GM06990 (cell line): Measurements from ENCODE around the gene CDH4.

ENCODE experiments used
- DNase-seq: peaks from one replicate; pipeline ENCODE4 v3.0.0-alpha.2; 2011; ENCODE audit not compliant: insufficient read length; ENCODE audit errors: extremely low read depth
- H3K27me3 ChIP-seq: replicated peaks from 2 replicates; pipeline ENCODE4 v1.6.0; 2011; ENCODE audit warnings: low read length; ENCODE audit not compliant: control insufficient read depth, insufficient read depth
- H3K36me3 ChIP-seq: 2 replicates; pipeline ENCODE4 v1.5.1; 2011; ENCODE audit warnings: low read length; ENCODE audit not compliant: control insufficient read depth, insufficient read depth
- H3K4me3 ChIP-seq: replicated peaks from 2 replicates; pipeline ENCODE4 v1.5.1; 2011; ENCODE audit warnings: low read depth, mild to moderate bottlenecking, control low read depth, low read length
- TF ChIP-seq, protein P1 (sequence below): IDR thresholded peaks from 2 replicates; pipeline ENCODE4 v1.5.1; 2011; ENCODE audit warnings: low read length, control low read depth, mild to moderate bottlenecking, inconsistent platforms; ENCODE audit not compliant: insufficient read depth, poor library complexity, severe bottlenecking

The CDH4 gene

GRCh38 chr20:61923371-61924166, 671.5 kb downstream of the CDH4 start:
- H3K4me3 ChIP-seq: no peak overlapping the region
- no peaks in the 10 kb centered on the region for H3K27me3 ChIP-seq
- no peak for DNase-seq
- no peaks in the 10 kb centered on the region for H3K36me3 ChIP-seq
- TF ChIP-seq, protein P1, sequence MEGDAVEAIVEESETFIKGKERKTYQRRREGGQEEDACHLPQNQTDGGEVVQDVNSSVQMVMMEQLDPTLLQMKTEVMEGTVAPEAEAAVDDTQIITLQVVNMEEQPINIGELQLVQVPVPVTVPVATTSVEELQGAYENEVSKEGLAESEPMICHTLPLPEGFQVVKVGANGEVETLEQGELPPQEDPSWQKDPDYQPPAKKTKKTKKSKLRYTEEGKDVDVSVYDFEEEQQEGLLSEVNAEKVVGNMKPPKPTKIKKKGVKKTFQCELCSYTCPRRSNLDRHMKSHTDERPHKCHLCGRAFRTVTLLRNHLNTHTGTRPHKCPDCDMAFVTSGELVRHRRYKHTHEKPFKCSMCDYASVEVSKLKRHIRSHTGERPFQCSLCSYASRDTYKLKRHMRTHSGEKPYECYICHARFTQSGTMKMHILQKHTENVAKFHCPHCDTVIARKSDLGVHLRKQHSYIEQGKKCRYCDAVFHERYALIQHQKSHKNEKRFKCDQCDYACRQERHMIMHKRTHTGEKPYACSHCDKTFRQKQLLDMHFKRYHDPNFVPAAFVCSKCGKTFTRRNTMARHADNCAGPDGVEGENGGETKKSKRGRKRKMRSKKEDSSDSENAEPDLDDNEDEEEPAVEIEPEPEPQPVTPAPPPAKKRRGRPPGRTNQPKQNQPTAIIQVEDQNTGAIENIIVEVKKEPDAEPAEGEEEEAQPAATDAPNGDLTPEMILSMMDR: no peak

DNA sequence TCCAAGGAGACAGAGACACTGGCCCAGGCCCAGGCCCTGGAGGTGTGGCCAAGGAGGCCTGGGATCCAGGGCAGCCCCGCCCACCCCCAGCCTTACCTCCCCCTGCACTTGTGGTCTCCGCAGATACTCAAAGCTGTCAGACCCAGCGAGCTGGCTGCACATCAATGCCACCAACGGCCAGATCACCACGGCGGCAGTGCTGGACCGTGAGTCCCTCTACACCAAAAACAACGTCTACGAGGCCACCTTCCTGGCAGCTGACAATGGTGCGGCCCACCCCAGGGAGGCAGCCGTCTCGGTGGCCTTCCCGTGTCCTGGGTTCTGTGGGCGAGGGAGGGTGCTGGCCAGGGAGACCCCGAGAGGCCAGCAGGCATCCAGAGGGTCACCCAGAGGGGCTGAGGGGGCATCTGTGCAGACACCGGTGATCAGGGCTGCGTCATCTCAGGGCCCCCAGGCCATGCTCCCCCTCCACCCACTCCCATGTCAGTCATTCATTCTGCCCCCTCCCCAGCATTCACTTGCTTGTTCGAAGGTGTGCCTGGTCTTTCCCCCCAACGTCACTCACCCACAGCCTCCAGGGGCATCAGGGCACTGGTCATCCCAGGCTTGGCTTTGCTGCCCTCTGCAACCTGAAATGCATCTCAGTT, 672.3 kb downstream of the CDH4 start:
- no peak for DNase-seq
- H3K27me3 ChIP-seq: no peaks in the 10 kb centered on the region
- TF ChIP-seq, protein P1: no peak

GRCh38 chr20:61924858-61925554, 672.9 kb downstream of the CDH4 start:
- TF ChIP-seq, protein P1: no peak
- H3K27me3 ChIP-seq: no peaks in the 10 kb centered on the region
- DNase-seq: no peak
- H3K36me3 ChIP-seq: no peaks in the 10 kb centered on the region
- no peak overlapping the region for H3K4me3 ChIP-seq

More for the DNA sequence above, 672.3 kb downstream of the CDH4 start:
- H3K36me3 ChIP-seq: no peaks in the 10 kb centered on the region
- H3K4me3 ChIP-seq: no peak overlapping the region

- no peaks in the 10 kb centered on the region for H3K36me3 ChIP-seq
- H3K4me3 ChIP-seq: no peak overlapping the region
- H3K27me3 ChIP-seq: no peaks in the 10 kb centered on the region
- no peak for DNase-seq
- TF ChIP-seq, protein P1: no peak
These were observed 673.6 kb downstream of the CDH4 start for GRCh38 chr20:61925555-61926252.

DNA sequence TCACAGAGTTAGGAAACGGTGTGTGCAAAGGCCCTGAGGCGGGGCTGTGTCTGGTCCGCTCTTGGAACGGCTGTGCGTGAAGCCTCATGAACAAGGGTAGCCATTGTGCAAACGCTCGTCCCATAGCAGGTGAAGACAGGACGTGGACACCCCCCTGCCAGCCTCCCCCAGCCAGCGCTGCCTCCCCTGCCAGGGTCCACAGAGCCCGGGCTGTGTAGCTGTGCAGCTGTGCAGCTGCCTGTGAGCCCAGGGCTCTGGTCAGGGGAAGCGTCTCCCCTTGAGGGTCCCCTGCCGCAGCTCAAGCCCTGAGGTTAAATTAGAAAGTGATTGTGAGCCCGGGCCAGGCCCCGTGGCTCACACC, 674.2 kb downstream of the CDH4 start:
- no peak overlapping the region for H3K4me3 ChIP-seq
- H3K36me3 ChIP-seq: no peaks in the 10 kb centered on the region
- H3K27me3 ChIP-seq: no peaks in the 10 kb centered on the region
- TF ChIP-seq, protein P1: no peak
- DNase-seq: no peak
